Esophagus muscularis mucosa (tissue), 4 donors: Measurements from ENCODE around the gene RASAL2. TPM values are rescaled to one million over a fixed set of nuclear protein-coding genes. Genes with fewer than 3 reads are reported as not detected.

Experiments
- DNase-seq: peaks from one replicate; pipeline ENCODE4 v3.0.0-alpha.2; 2017; ENCODE audit errors: extremely low spot score
- H3K27ac ChIP-seq, 4 donors: fragments of 200-600 bp; sonication (generic); replicated peaks in 1 of 4; 1 replicate in 3 of 4; 2 replicates in 1 of 4; pipeline ENCODE4 v1.5.1; 2016 to 2019; ENCODE audit warnings: mild to moderate bottlenecking in 1 of 4
- H3K27me3 ChIP-seq, 4 donors: fragments of 200-600 bp; sonication (generic); one replicate each; pipeline versions ENCODE4 v1.5.1 to v1.6.0; 2016 to 2019
- H3K36me3 ChIP-seq, 4 donors: fragments of 200-600 bp; sonication (generic); one replicate each; pipeline ENCODE4 v1.5.1; 2016 to 2019
- H3K4me1 ChIP-seq, 4 donors: fragments of 200-600 bp; sonication (generic); one replicate each; pipeline ENCODE4 v1.5.1; 2016 to 2019
- H3K4me3 ChIP-seq, 4 donors: fragments of 200-600 bp; sonication (generic); 1 replicate in 2 of 4; 2 replicates in 2 of 4; pipeline ENCODE4 v1.5.1; 2016 to 2019; ENCODE audit warnings: mild to moderate bottlenecking in 4 of 4, moderate library complexity in 1 of 4
- H3K9me3 ChIP-seq, 4 donors: fragments of 200-600 bp; sonication (generic); 1 replicate in 3 of 4; 2 replicates in 1 of 4; pipeline ENCODE4 v1.5.1; 2016 to 2019
- CTCF ChIP-seq, 3 experiments: fragments of 200-600 bp in 2 of 3; fragments of 450-650 bp in 1 of 3; sonication (generic) in 2 of 3; IDR thresholded peaks; one replicate each; pipeline ENCODE4 v1.5.1; 2017 to 2019; ENCODE audit warnings: antibody characterized with exemption in 3 of 3, mild to moderate bottlenecking in 2 of 3, moderate library complexity in 1 of 3
- EP300 ChIP-seq: sonication (generic); formaldehyde crosslinking; IDR thresholded peaks from one replicate; pipeline ENCODE4 v1.6.1; 2017; ENCODE audit warnings: antibody characterized with exemption
- POLR2A ChIP-seq: fragments of 450-650 bp; IDR thresholded peaks from one replicate; pipeline ENCODE4 v1.6.1; 2017; ENCODE audit warnings: antibody characterized with exemption, moderate library complexity, mild to moderate bottlenecking, low read depth
- POLR2AphosphoS5 ChIP-seq, 2 donors: sonication (generic); formaldehyde crosslinking; IDR thresholded peaks; one replicate each; pipeline ENCODE4 v1.6.1; 2017; ENCODE audit warnings: antibody characterized with exemption in 2 of 2
- WGBS: methylation state at CpG from one replicate; pipeline ENCODE4 v1.1.5; 2018; 5-methylcytosine and 5-hydroxymethylcytosine counted together
- intact Hi-C: fragments of 100-400 bp; cut with DNase I; formaldehyde crosslinking; loops from one replicate; pipeline ENCODE4 v1.15.1; 2023
- total RNA-seq, 4 donors: library from RNA; depleted of rRNA; stranded (reverse); fragments of >200 nt; gene quantifications; one replicate each; pipeline versions ENCODE4 v1.1.0 to v1.2.1, GENCODE V29; 2016

RASAL2 gene
- total RNA-seq, 4 donors from 2014 or later = 11.6 to 30.0 (median 22.3) TPM

DNA sequence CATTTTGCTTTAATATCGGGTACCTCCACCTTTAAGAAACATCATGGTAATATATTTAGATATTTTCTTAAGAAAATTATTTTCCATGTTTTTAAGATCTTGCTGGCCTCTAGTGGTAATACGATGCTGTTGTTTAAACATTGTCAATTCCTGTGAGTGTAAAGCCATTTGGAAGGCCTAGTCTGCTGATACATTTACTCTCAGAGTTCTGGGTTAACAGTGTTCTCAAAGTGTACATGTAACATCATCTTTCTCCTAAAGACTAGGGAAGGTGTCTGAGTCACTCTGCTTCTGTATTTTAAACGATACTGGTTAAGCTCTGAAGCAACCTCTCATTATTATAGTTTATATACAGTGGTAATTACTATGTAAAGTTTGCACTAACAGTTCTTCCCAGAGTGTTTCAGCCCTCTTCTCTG, 189.1 kb downstream of the RASAL2 start:
- H3K4me1 ChIP-seq = peaks cover 6 to 21% (median 7%) of the 10 kb centered on the region in 4 donors
- H3K27ac ChIP-seq = no peak overlapping the region
- H3K9me3 ChIP-seq = no peaks in the 10 kb centered on the region
- no peak overlapping the region for H3K4me3 ChIP-seq
- no peaks in the 10 kb centered on the region for H3K27me3 ChIP-seq
- TF ChIP-seq CTCF (IDR thresholded peaks at IDR 0.05) (peak; percentile 29 to 46 (median 34)), EP300 (no peak)
- H3K36me3 ChIP-seq = peaks cover 0 to 19% (median 8%) of the 10 kb centered on the region in 4 donors
- WGBS = 28% methylated on average over 3 of the region's 3 CpGs
- intact Hi-C loops = loop anchor here (5.0 to 10.0 kb wide), 2 partner anchors 188 to 246 kb away; partner anchors contain the start of gene RASAL2
- no peak for DNase-seq

GRCh38 chr1:178283409-178283808, 189.5 kb downstream of the RASAL2 start:
- peaks cover 0 to 19% (median 8%) of the 10 kb centered on the region in 4 donors for H3K36me3 ChIP-seq
- DNase-seq = no peak
- H3K4me1 ChIP-seq = peaks cover 5 to 21% (median 7%) of the 10 kb centered on the region in 4 donors
- no peak overlapping the region for H3K27ac ChIP-seq
- 70% methylated on average over 5 of the region's 5 CpGs for WGBS
- no peaks in the 10 kb centered on the region for H3K27me3 ChIP-seq
- no peak for TF ChIP-seq POLR2A
- no peak for TF ChIP-seq EP300
- no peak for TF ChIP-seq CTCF (IDR thresholded peaks at IDR 0.05)
- TF ChIP-seq POLR2AphosphoS5 (IDR thresholded peaks at IDR 0.05) = no peak
- no peak overlapping the region for H3K4me3 ChIP-seq
- intact Hi-C loops = loop anchor here (5.0 to 10.0 kb wide), 2 partner anchors 189 to 246 kb away; partner anchors contain the start of gene RASAL2
- H3K9me3 ChIP-seq = no peaks in the 10 kb centered on the region

GRCh38 chr1:178284058-178284457, 190.2 kb downstream of the RASAL2 start:
- Histone ChIP-seq H3K4me1 (peaks cover 0 to 17% (median 7%) of the 10 kb centered on the region in 4 donors), H3K36me3 (peaks cover 0 to 19% (median 8%) of the 10 kb centered on the region in 4 donors), H3K4me3 (no peak overlapping the region), H3K27me3 (no peaks in the 10 kb centered on the region), H3K9me3 (no peaks in the 10 kb centered on the region), H3K27ac (no peak overlapping the region)
- DNase-seq = no peak
- TF ChIP-seq POLR2AphosphoS5 (IDR thresholded peaks at IDR 0.05) = no peak
- TF ChIP-seq POLR2A = no peak
- TF ChIP-seq EP300 = no peak
- no peak for TF ChIP-seq CTCF (IDR thresholded peaks at IDR 0.05)
- intact Hi-C loops = loop anchor here (5.0 to 10.0 kb wide), 2 partner anchors 189 to 247 kb away; partner anchors contain the start of gene RASAL2
- WGBS = 49% methylated on average over 3 of the region's 3 CpGs

- TF ChIP-seq POLR2A (no peak), POLR2AphosphoS5 (IDR thresholded peaks at IDR 0.05) (no peak), EP300 (no peak), CTCF (IDR thresholded peaks at IDR 0.05) (no peak)
- intact Hi-C loops = no loop called here
- no peak for DNase-seq
- Histone ChIP-seq H3K4me3 (no peak overlapping the region), H3K9me3 (no peaks in the 10 kb centered on the region), H3K27me3 (no peaks in the 10 kb centered on the region), H3K36me3 (peaks cover 0 to 9% (median 1%) of the 10 kb centered on the region in 4 donors), H3K4me1 (no peaks in the 10 kb centered on the region), H3K27ac (no peak overlapping the region)
- WGBS = 94% methylated on average over 1 of the region's 1 CpG
Observed at GRCh38 chr1:178291166-178291565, 197.3 kb downstream of the RASAL2 start.

- H3K9me3 ChIP-seq = no peaks in the 10 kb centered on the region
- intact Hi-C loops = loop anchor here (5.0 kb wide), 1 partner anchor 257 kb away; no protein-coding TSS in a partner anchor
- H3K27me3 ChIP-seq = no peaks in the 10 kb centered on the region
- H3K27ac ChIP-seq = no peak overlapping the region
- H3K4me1 ChIP-seq = peaks cover 0 to 3% (median 1%) of the 10 kb centered on the region in 4 donors
- 95% methylated on average over 1 of the region's 1 CpG for WGBS
- H3K36me3 ChIP-seq = no peaks in the 10 kb centered on the region
- no peak overlapping the region for H3K4me3 ChIP-seq
- no peak for TF ChIP-seq POLR2A
- TF ChIP-seq POLR2AphosphoS5 (IDR thresholded peaks at IDR 0.05) = no peak
- TF ChIP-seq CTCF (IDR thresholded peaks at IDR 0.05) = no peak
- TF ChIP-seq EP300 = no peak
- DNase-seq = no peak
Observed at GRCh38 chr1:178294654-178295053, 200.8 kb downstream of the RASAL2 start.
